ENCODE data around the gene ERC2. TPM values are rescaled to one million over a fixed set of nuclear protein-coding genes. Genes with fewer than 3 reads are reported as not detected.

Gene ERC2
- total RNA-seq, 1 experiment from 2014 or later, result 0.90 TPM

DNA sequence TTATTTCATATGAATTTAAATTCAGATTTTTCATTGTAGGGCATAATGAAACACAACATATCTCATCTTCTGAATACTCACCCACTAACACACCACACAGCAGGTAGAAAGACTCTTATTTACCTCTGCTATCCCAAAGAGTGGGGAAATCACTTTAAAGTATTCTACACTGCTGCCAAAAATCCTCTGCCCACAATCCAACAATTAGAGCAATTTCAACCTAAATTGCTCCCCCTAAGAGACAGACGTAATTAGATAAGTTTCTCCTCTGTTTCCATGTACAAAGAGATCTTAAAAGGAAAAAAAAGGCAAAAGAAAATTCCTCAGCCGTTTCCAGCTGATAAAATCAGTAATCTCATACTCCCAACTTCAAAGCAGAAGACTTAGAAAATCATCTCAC lies 331.8 kb downstream of the ERC2 start:
- H3K36me3 ChIP-seq (ENCODE audit: insufficient read depth, low read length, poor library complexity, severe bottlenecking), result no peaks in the 10 kb centered on the region
- intact Hi-C loops (cut with micrococcal nuclease; ENCODE audit: unreplicated experiment), result no loop called here
- no peak for TF ChIP-seq EZH2 (IDR thresholded peaks at IDR 0.05; ENCODE audit: borderline replicate concordance, low read depth, low read length, poor library complexity, severe bottlenecking)
- TF ChIP-seq, protein P1, sequence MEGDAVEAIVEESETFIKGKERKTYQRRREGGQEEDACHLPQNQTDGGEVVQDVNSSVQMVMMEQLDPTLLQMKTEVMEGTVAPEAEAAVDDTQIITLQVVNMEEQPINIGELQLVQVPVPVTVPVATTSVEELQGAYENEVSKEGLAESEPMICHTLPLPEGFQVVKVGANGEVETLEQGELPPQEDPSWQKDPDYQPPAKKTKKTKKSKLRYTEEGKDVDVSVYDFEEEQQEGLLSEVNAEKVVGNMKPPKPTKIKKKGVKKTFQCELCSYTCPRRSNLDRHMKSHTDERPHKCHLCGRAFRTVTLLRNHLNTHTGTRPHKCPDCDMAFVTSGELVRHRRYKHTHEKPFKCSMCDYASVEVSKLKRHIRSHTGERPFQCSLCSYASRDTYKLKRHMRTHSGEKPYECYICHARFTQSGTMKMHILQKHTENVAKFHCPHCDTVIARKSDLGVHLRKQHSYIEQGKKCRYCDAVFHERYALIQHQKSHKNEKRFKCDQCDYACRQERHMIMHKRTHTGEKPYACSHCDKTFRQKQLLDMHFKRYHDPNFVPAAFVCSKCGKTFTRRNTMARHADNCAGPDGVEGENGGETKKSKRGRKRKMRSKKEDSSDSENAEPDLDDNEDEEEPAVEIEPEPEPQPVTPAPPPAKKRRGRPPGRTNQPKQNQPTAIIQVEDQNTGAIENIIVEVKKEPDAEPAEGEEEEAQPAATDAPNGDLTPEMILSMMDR (conservative IDR thresholded peaks at IDR 0.05; ENCODE audit: low read depth, low read length), result no peak
- POLR2A ChIA-PET (ENCODE audit: low non-redundant PET), result no interaction called here
- no peaks in the 10 kb centered on the region for H3K9me3 ChIP-seq (ENCODE audit: low read depth, low read length, poor library complexity, severe bottlenecking)
- DNase-seq (ENCODE audit: low spot score), result no peak
- CTCF ChIA-PET, result no interaction called here
- no peak overlapping the region for H3K4me3 ChIP-seq (ENCODE audit: low read depth, low read length, poor library complexity, severe bottlenecking)
- H3K4me1 ChIP-seq (ENCODE audit: insufficient read depth, low read length, poor library complexity, severe bottlenecking), result no peaks in the 10 kb centered on the region
- no TSS peak for BruUV-seq (replicated peaks)
- H3K27ac ChIP-seq (ENCODE audit: low read depth, low read length, poor library complexity, severe bottlenecking), result no peak overlapping the region
- H3K27me3 ChIP-seq (replicated peaks; ENCODE audit: insufficient read depth, low read depth, low read length, poor library complexity), result no peaks in the 10 kb centered on the region

DNA sequence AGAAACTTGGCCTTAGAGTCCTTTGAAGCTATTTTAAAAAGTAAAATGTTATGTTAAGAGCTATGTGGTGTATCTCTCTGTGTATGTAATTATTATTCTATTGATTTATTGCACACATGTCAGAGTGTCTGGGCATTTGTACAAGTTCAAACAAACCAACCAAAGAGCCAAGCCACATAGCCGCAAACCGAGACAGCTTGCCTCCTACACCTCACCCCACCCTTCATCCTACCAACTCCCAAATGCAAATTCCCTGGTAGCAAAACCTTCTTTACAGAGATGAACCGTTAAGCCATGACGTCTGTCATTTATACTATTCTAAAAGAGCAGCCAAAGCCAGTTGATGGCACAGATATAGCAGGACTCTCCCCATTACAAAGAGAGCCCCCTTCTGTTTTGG lies 332.3 kb downstream of the ERC2 start:
- POLR2A ChIA-PET (ENCODE audit: low non-redundant PET), result no interaction called here
- TF ChIP-seq, protein P1 (conservative IDR thresholded peaks at IDR 0.05; ENCODE audit: low read depth, low read length), result no peak
- TF ChIP-seq EZH2 (IDR thresholded peaks at IDR 0.05; ENCODE audit: borderline replicate concordance, low read depth, low read length, poor library complexity, severe bottlenecking), result no peak
- intact Hi-C loops (cut with micrococcal nuclease; ENCODE audit: unreplicated experiment), result no loop called here
- no TSS peak for BruUV-seq (replicated peaks)
- Histone ChIP-seq H3K36me3 (ENCODE audit: insufficient read depth, low read length, poor library complexity, severe bottlenecking) (no peaks in the 10 kb centered on the region), H3K9me3 (ENCODE audit: low read depth, low read length, poor library complexity, severe bottlenecking) (no peaks in the 10 kb centered on the region), H3K4me1 (ENCODE audit: insufficient read depth, low read length, poor library complexity, severe bottlenecking) (no peaks in the 10 kb centered on the region), H3K27me3 (replicated peaks; ENCODE audit: insufficient read depth, low read depth, low read length, poor library complexity) (no peaks in the 10 kb centered on the region), H3K27ac (ENCODE audit: low read depth, low read length, poor library complexity, severe bottlenecking) (no peak overlapping the region), H3K4me3 (ENCODE audit: low read depth, low read length, poor library complexity, severe bottlenecking) (no peak overlapping the region)
- no peak for DNase-seq (ENCODE audit: low spot score)
- CTCF ChIA-PET, result no interaction called here

DNA sequence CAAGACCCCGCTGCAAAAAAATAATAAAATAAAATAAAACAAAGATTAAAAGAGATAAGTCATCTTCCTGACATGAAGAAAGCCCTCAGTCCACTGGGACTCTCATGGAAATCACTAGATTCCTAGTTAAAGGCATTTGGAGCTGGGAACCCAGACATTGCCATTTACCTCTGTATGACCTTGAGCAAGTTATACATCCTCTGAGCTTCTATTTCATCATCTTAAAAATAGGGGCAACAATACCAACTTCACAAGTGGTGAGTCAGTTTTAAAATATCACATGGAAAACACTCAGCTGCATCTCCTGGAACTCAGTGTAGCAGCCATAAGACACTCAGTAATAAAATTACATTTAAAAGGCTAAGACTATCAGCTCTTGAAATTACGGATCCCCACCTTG lies 334.8 kb downstream of the ERC2 start:
- intact Hi-C loops (cut with micrococcal nuclease; ENCODE audit: unreplicated experiment), result no loop called here
- Histone ChIP-seq H3K4me1 (ENCODE audit: insufficient read depth, low read length, poor library complexity, severe bottlenecking) (no peaks in the 10 kb centered on the region), H3K27ac (ENCODE audit: low read depth, low read length, poor library complexity, severe bottlenecking) (no peak overlapping the region), H3K27me3 (replicated peaks; ENCODE audit: insufficient read depth, low read depth, low read length, poor library complexity) (no peaks in the 10 kb centered on the region), H3K36me3 (ENCODE audit: insufficient read depth, low read length, poor library complexity, severe bottlenecking) (no peaks in the 10 kb centered on the region), H3K9me3 (ENCODE audit: low read depth, low read length, poor library complexity, severe bottlenecking) (no peaks in the 10 kb centered on the region), H3K4me3 (ENCODE audit: low read depth, low read length, poor library complexity, severe bottlenecking) (no peak overlapping the region)
- CTCF ChIA-PET, result no interaction called here
- no peak for DNase-seq (ENCODE audit: low spot score)
- POLR2A ChIA-PET (ENCODE audit: low non-redundant PET), result no interaction called here
- TF ChIP-seq, protein P1 (conservative IDR thresholded peaks at IDR 0.05; ENCODE audit: low read depth, low read length), result no peak
- no peak for TF ChIP-seq EZH2 (IDR thresholded peaks at IDR 0.05; ENCODE audit: borderline replicate concordance, low read depth, low read length, poor library complexity, severe bottlenecking)
- no TSS peak for BruUV-seq (replicated peaks)

Measured in A673 (cell line).